GM20000 (cell line): ENCODE data around the gene ZNF474.

Experiments used
- DNase-seq: peaks from one replicate; pipeline ENCODE4 v3.0.0; 2012; ENCODE audit warnings: low spot score
- CTCF ChIP-seq: IDR thresholded peaks from 2 replicates; pipeline ENCODE4 v1.5.1; 2012; ENCODE audit warnings: mild to moderate bottlenecking, control low read depth; ENCODE audit errors: extremely low read depth, missing control alignments

The ZNF474 gene

GRCh38 chr5:122105909-122106308, 23.4 kb upstream of the ZNF474 start:
- no peak for TF ChIP-seq CTCF
- DNase-seq, result no peak

- DNase-seq, result no peak
These were observed 22.3 kb upstream of the ZNF474 start for GRCh38 chr5:122107016-122107415.

GRCh38 chr5:122110987-122111386, 18.4 kb upstream of the ZNF474 start:
- no peak for DNase-seq
- no peak for TF ChIP-seq CTCF

More at GRCh38 chr5:122107016-122107415, 22.3 kb upstream of the ZNF474 start:
- TF ChIP-seq CTCF, result no peak

GRCh38 chr5:122111460-122111859, 17.9 kb upstream of the ZNF474 start:
- TF ChIP-seq CTCF, result no peak
- DNase-seq, result no peak

- DNase-seq, result no peak
- TF ChIP-seq CTCF, result no peak
These were observed 17.3 kb upstream of the ZNF474 start for GRCh38 chr5:122112063-122112462.

- DNase-seq, result no peak
- TF ChIP-seq CTCF, result no peak
These were observed 16.4 kb upstream of the ZNF474 start for GRCh38 chr5:122112733-122113558.

GRCh38 chr5:122114501-122114900, 14.8 kb upstream of the ZNF474 start:
- TF ChIP-seq CTCF, result no peak
- DNase-seq, result no peak
